Renal cortex interstitium (tissue), 11 donors: ENCODE data around the gene DACT3. TPM values are rescaled to one million over a fixed set of nuclear protein-coding genes. Genes with fewer than 3 reads are reported as not detected.
"Not testable (repeated sequence)": the region's sequence is repeated elsewhere in the genome, so short reads cannot be mapped to it uniquely, and the experiment has no call there.

ENCODE experiments used
- DNase-seq, 11 donors: peaks; one replicate each; pipeline ENCODE4 v3.0.0-alpha.2; 2013; ENCODE audit warnings: low read depth in 9 of 11, low spot score in 4 of 11; ENCODE audit errors: extremely low read depth in 1 of 11
- polyA plus RNA-seq, 3 donors: library from polyadenylated mRNA; unstranded; fragments of 120-200 nt; gene quantifications; one replicate each; pipeline ENCODE4 v1.2.1, GENCODE V29; 2013; ENCODE audit not compliant: insufficient read length in 3 of 3

The DACT3 gene
- polyA plus RNA-seq, 3 donors, result 22.2 to 29.3 (median 23.5) TPM

- no peak for DNase-seq
These were observed 16.3 kb downstream of the DACT3 start for GRCh38 chr19:46644720-46645119.

GRCh38 chr19:46640656-46641055 lies 20.3 kb downstream of the DACT3 start:
- DNase-seq, result no peak

GRCh38 chr19:46639358-46640182 lies 21.4 kb downstream of the DACT3 start:
- DNase-seq, result peak in 7 of 11 donors; percentile 75 to 88 (median 83)

GRCh38 chr19:46637224-46637623 lies 23.8 kb downstream of the DACT3 start:
- DNase-seq, result no peak

- no peak for DNase-seq
These were observed 24.8 kb downstream of the DACT3 start, which contains the start of gene GNG8 for GRCh38 chr19:46635920-46636761. GNG8 (minus strand) TSS chr19:46636202; CDS start chr19:46634682, 1,520 bp downstream.

GRCh38 chr19:46634656-46635218 lies 26.2 kb downstream of the DACT3 start:
- no peak for DNase-seq

- DNase-seq, result peak in 3 of 11 donors; percentile 49 to 53 (median 51)
These were observed 26.8 kb downstream of the DACT3 start for GRCh38 chr19:46634045-46634655.

- DNase-seq, result no peak
These were observed 27.9 kb downstream of the DACT3 start for GRCh38 chr19:46633130-46633529.

- no peak for DNase-seq
These were observed 29.5 kb downstream of the DACT3 start for GRCh38 chr19:46631481-46631880.

- no peak for DNase-seq
These were observed 30.3 kb downstream of the DACT3 start for GRCh38 chr19:46630586-46631205.

- DNase-seq, result no peak
These were observed 31.4 kb downstream of the DACT3 start for GRCh38 chr19:46629546-46630025.

GRCh38 chr19:46628970-46629369 lies 32.0 kb downstream of the DACT3 start:
- not testable (repeated sequence) for DNase-seq

GRCh38 chr19:46626446-46626845 lies 34.5 kb downstream of the DACT3 start:
- no peak for DNase-seq

GRCh38 chr19:46625731-46626130 lies 35.3 kb downstream of the DACT3 start:
- DNase-seq, result no peak

- DNase-seq, result peak in 2 of 11 donors; percentile 53
These were observed 35.9 kb downstream of the DACT3 start, which contains the start of gene PTGIR for GRCh38 chr19:46624958-46625661. PTGIR (minus strand) TSS chr19:46625089; CDS start chr19:46624225, 864 bp downstream.

- DNase-seq, result no peak
These were observed 37.0 kb downstream of the DACT3 start for GRCh38 chr19:46623915-46624502.

- DNase-seq, result no peak
These were observed 38.9 kb downstream of the DACT3 start for GRCh38 chr19:46622118-46622446.
